ENCODE data around the gene CYP4F3. TPM values are rescaled to one million over a fixed set of nuclear protein-coding genes. Genes with fewer than 3 reads are reported as not detected.

The CYP4F3 gene
- total RNA-seq, 4 donors from 2014 or later = 0.05 to 0.93 (median 0.68) TPM; not detected in 1

DNA sequence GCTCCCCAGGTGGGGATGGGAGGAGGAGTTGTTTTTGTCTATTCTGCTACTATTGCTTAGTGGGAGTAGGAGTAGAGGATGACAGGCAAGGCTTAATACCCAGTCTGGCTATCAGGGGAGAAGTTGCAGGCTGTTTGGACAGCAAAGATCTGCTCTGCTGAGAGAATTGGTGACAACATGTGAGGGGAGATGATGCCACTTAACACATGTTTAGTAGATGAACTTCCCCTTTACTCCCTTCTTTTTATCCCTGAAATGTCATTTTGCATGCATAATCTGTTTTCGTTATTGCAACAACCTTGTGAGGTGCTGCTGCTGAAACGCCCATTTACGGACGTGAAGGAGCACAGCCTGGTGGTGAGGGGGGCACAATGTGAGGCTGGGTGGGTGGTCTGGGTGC is 29.2 kb downstream of the CYP4F3 start:
- ATAC-seq (no peak), DNase-seq (no peak)
- Histone ChIP-seq H3K36me3 (no peaks in the 10 kb centered on the region), H3K27me3 (no peaks in the 10 kb centered on the region), H3K9me3 (no peaks in the 10 kb centered on the region), H3K27ac (no peak overlapping the region), H3K4me3 (no peak overlapping the region), H3K4me1 (no peaks in the 10 kb centered on the region)
- intact Hi-C loops (cut with DNase I; ENCODE audit: low total_unique reads) = no loop called here
- in situ Hi-C loops (cut with MboI; ENCODE audit: low sequenced_read_pairs in 4 of 4) = no loop called here
- no peak for TF ChIP-seq POLR2A (IDR thresholded peaks at IDR 0.05)
- TF ChIP-seq, protein P1, sequence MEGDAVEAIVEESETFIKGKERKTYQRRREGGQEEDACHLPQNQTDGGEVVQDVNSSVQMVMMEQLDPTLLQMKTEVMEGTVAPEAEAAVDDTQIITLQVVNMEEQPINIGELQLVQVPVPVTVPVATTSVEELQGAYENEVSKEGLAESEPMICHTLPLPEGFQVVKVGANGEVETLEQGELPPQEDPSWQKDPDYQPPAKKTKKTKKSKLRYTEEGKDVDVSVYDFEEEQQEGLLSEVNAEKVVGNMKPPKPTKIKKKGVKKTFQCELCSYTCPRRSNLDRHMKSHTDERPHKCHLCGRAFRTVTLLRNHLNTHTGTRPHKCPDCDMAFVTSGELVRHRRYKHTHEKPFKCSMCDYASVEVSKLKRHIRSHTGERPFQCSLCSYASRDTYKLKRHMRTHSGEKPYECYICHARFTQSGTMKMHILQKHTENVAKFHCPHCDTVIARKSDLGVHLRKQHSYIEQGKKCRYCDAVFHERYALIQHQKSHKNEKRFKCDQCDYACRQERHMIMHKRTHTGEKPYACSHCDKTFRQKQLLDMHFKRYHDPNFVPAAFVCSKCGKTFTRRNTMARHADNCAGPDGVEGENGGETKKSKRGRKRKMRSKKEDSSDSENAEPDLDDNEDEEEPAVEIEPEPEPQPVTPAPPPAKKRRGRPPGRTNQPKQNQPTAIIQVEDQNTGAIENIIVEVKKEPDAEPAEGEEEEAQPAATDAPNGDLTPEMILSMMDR (IDR thresholded peaks at IDR 0.05 in 4 of 5, conservative IDR thresholded peaks at IDR 0.05 in 1 of 5) = no peak

DNA sequence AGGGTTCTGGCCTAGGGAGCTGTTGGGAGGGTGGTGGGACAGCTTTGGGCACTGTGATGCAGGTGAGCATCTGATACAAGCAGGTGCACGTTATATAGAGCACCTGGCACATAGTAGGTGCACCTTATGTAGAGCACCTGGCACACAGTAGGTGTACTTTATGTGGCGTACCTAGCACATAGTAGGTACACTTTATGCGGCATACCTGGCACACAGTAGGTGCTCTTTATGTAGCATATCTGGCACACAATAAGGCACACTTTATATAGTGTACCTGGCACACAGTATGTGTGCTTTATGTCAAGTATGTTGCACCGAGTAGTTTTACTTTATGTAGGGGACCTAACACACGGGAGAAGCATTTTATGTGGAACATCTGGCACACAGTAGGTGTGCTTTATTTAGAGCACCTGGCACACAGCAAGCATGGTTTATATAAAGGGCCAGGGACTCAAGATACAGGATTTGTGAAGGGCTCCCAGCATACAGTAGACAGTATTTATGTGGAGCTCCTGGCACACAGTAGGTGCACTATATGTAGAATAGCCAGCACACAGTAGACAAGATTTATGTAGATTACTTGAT is 30.6 kb downstream of the CYP4F3 start:
- Histone ChIP-seq H3K36me3 (no peaks in the 10 kb centered on the region), H3K27me3 (no peaks in the 10 kb centered on the region), H3K4me3 (no peak overlapping the region), H3K4me1 (no peaks in the 10 kb centered on the region), H3K27ac (no peak overlapping the region), H3K9me3 (no peaks in the 10 kb centered on the region)
- DNase-seq = no peak
- intact Hi-C loops (cut with DNase I; ENCODE audit: low total_unique reads) = no loop called here
- ATAC-seq = no peak
- TF ChIP-seq, protein P1 (IDR thresholded peaks at IDR 0.05 in 4 of 5, conservative IDR thresholded peaks at IDR 0.05 in 1 of 5) = no peak
- TF ChIP-seq POLR2A (IDR thresholded peaks at IDR 0.05) = no peak
- in situ Hi-C loops (cut with MboI; ENCODE audit: low sequenced_read_pairs in 4 of 4) = no loop called here

DNA sequence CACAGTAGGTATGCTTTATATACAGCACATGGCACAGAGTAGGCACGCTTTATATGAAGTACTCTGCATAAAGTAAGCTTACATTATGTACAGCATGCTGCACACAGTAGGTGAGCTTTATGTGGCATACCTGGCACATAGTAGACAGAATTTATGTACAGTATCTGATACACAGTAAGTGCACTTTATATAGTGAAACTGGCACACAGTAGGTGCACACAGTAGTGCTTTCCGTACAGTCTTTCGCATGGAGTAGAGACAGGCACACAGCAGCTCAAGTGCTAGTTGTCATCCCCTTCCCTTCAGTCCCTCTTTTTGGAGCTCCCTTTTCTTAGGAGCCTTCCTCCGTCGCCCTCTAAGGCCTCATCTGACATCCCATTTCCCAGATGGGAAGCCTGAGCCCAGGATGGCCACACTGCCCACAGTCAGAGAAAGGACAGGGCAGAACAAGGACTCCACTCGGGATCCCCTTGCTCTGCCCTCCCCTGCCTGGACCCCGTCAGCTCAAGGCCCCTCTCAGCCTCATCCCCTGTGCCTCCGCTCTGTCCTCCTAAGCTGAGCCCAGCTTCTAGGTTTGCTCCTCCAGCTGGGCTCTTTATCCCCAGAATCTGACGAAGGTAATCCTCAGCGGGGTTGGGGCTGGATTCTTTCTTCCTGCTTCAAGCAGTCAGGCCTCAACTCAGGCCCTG is 31.3 kb downstream of the CYP4F3 start:
- H3K9me3 ChIP-seq = no peaks in the 10 kb centered on the region
- intact Hi-C loops (cut with DNase I; ENCODE audit: low total_unique reads) = no loop called here
- ATAC-seq = no peak
- peak overlapping the region in 2 of 4 donors; percentile 25 to 29 for H3K27ac ChIP-seq
- no peaks in the 10 kb centered on the region for H3K36me3 ChIP-seq
- in situ Hi-C loops (cut with MboI; ENCODE audit: low sequenced_read_pairs in 4 of 4) = no loop called here
- no peak overlapping the region for H3K4me3 ChIP-seq
- TF ChIP-seq, protein P1 (IDR thresholded peaks at IDR 0.05 in 4 of 5, conservative IDR thresholded peaks at IDR 0.05 in 1 of 5) = no peak
- no peak for TF ChIP-seq POLR2A (IDR thresholded peaks at IDR 0.05)
- no peaks in the 10 kb centered on the region for H3K27me3 ChIP-seq
- no peak for DNase-seq
- no peaks in the 10 kb centered on the region for H3K4me1 ChIP-seq

DNA sequence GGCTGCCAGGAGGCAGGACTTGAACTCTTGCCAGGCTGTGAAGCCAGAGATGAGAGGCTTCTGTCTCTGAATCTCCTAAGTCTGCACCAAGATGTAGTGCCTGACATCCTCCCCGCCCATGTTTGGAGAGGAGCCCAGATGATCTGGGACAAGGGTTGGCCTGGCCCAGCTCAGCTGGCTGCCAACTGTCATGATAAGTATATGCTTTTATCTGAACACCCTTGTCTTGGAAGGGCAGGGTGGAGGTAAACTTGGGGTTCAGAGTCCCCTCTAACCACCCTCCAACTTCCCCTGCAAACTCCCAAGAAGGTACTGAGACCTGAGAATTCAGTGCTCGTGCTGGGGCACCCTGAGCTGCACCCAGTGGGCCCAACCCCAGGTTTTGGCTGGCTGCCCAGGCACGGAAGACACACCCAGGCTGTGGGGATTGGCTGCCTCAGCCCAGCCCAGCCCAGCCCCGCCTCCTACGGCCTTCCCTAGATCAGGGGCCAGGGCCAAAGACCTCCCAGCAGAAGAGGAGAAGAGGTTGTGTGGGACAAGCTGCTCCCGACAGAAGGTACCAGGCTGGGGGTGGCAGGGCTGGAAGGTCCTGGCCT is 32.0 kb downstream of the CYP4F3 start, which contains the start of gene CYP4F12:
TSS of gene CYP4F12 (plus strand) at position 508 of the 596 bp plus-strand sequence. CDS start 443 bp downstream, outside the sequence.
- in situ Hi-C loops (cut with MboI; ENCODE audit: low sequenced_read_pairs in 4 of 4) (no loop called here), intact Hi-C loops (cut with DNase I; ENCODE audit: low total_unique reads) (no loop called here)
- H3K27ac ChIP-seq = peak within 1 kb of the TSS; percentile 25 to 43 (median 32)

More for the DNA sequence above, 32.0 kb downstream of the CYP4F3 start, which contains the start of gene CYP4F12:
- Histone ChIP-seq H3K4me1 (no peaks in the 10 kb centered on the region), H3K36me3 (no peaks in the 10 kb centered on the region), H3K9me3 (no peaks in the 10 kb centered on the region), H3K4me3 (peak within 1 kb of the TSS in 1 of 4 donors; percentile 20), H3K27me3 (no peaks in the 10 kb centered on the region)
- no peak for TF ChIP-seq POLR2A (IDR thresholded peaks at IDR 0.05)
- TF ChIP-seq, protein P1 (IDR thresholded peaks at IDR 0.05 in 4 of 5, conservative IDR thresholded peaks at IDR 0.05 in 1 of 5) = no peak
- peak; percentile 33 to 66 for ATAC-seq
- DNase-seq = peak; percentile 7 to 62
